SK-N-SH (cell line): ENCODE measurements around the gene GADD45B. TPM values are rescaled to one million over a fixed set of nuclear protein-coding genes. Genes with fewer than 3 reads are reported as not detected.

Experiments
- CTCF ChIA-PET: fragments of 300-600, 350-600 bp; formaldehyde crosslinking; extraction: SDS; loops from one replicate; lab custom pipeline; 2021; lab: Yijun Ruan, JAX
- POLR2A ChIA-PET: fragments of 350-600 bp; sonication (Branson Sonifier 250); formaldehyde crosslinking; extraction: SDS; loops from one replicate; lab custom pipeline; 2020; ENCODE audit warnings: antibody characterized with exemption, inconsistent platforms; lab: Yijun Ruan, JAX
- DNase-seq: peaks from one replicate; pipeline ENCODE4 v3.0.0; 2012
- H2AFZ ChIP-seq: fragments of 200-600 bp; sonication (generic); 2 replicates; pipeline ENCODE4 v1.8.1; 2016; ENCODE audit warnings: antibody characterized with exemption, mild to moderate bottlenecking, low read depth
- H3F3A ChIP-seq: fragments of 200-600 bp; sonication (generic); replicated peaks from 2 replicates; pipeline ENCODE3; 2016; ENCODE audit warnings: antibody characterized with exemption, mild to moderate bottlenecking; ENCODE audit not compliant: insufficient read depth
- H3K27ac ChIP-seq, 2 experiments: fragments of 200-500 bp in 1 of 2; fragments of 200-600 bp in 1 of 2; sonication (Bioruptor generic) in 1 of 2; sonication (generic), shearing (Covaris generic) in 1 of 2; 2 replicates each; pipeline versions ENCODE4 v1.5.1 to v1.6.1; 2014 to 2016; ENCODE audit warnings: low read depth in 2 of 2, inconsistent platforms in 1 of 2, low read length in 1 of 2, mild to moderate bottlenecking in 1 of 2, mixed read lengths in 1 of 2
- H3K27me3 ChIP-seq: fragments of 200-600 bp; sonication (generic), shearing (Covaris generic); 2 replicates; pipeline ENCODE4 v1.6.1; 2016; ENCODE audit warnings: mixed run types; ENCODE audit not compliant: insufficient read depth
- H3K36me3 ChIP-seq, 2 experiments: fragments of 200-500 bp in 1 of 2; fragments of 200-600 bp in 1 of 2; sonication (Bioruptor generic) in 1 of 2; sonication (generic) in 1 of 2; replicated peaks in 1 of 2; 2 replicates each; pipeline versions ENCODE3 to v1.5.1; 2014 to 2016; ENCODE audit warnings: low read length in 1 of 2, mild to moderate bottlenecking in 1 of 2; ENCODE audit not compliant: insufficient read depth in 2 of 2, control insufficient read depth in 1 of 2
- H3K4me1 ChIP-seq, 2 experiments: fragments of 200-500 bp in 1 of 2; fragments of 200-600 bp in 1 of 2; sonication (Bioruptor generic) in 1 of 2; sonication (generic), shearing (Covaris generic) in 1 of 2; 2 replicates each; pipeline versions ENCODE4 v1.5.1 to v1.6.1; 2014 to 2016; ENCODE audit warnings: low read depth in 1 of 2, low read length in 1 of 2, mixed run types in 1 of 2; ENCODE audit not compliant: insufficient read depth in 2 of 2, control insufficient read depth in 1 of 2
- H3K4me2 ChIP-seq: fragments of 200-600 bp; sonication (generic), shearing (Covaris generic); 2 replicates; pipeline ENCODE4 v1.6.1; 2017; ENCODE audit warnings: mixed run types
- H3K4me3 ChIP-seq, 2 experiments: fragments of 200-500 bp in 1 of 2; fragments of 200-600 bp in 1 of 2; sonication (Bioruptor generic) in 1 of 2; sonication (generic), shearing (Covaris generic) in 1 of 2; 2 replicates each; pipeline versions ENCODE4 v1.5.1 to v1.8.1; 2014 to 2016; ENCODE audit warnings: low read depth in 2 of 2, inconsistent platforms in 1 of 2, low read length in 1 of 2, mild to moderate bottlenecking in 1 of 2, mixed read lengths in 1 of 2, moderate library complexity in 1 of 2
- H3K79me2 ChIP-seq: fragments of 200-600 bp; sonication (generic); 2 replicates; pipeline ENCODE4 v1.8.1; 2017; ENCODE audit warnings: mild to moderate bottlenecking; ENCODE audit not compliant: insufficient read depth
- H3K9ac ChIP-seq: fragments of 200-600 bp; sonication (generic); 2 replicates; pipeline ENCODE4 v1.6.1; 2017; ENCODE audit warnings: mixed run types
- H3K9me2 ChIP-seq: fragments of 200-600 bp; sonication (generic); 2 replicates; pipeline ENCODE4 v1.6.1; 2017; ENCODE audit warnings: mixed run types
- H3K9me3 ChIP-seq: fragments of 200-600 bp; sonication (generic); 2 replicates; pipeline ENCODE4 v1.6.1; 2017; ENCODE audit warnings: mixed run types, mild to moderate bottlenecking, moderate library complexity
- H4K20me1 ChIP-seq: fragments of 200-600 bp; sonication (generic); 2 replicates; pipeline ENCODE4 v1.6.1; 2017; ENCODE audit warnings: mild to moderate bottlenecking, mixed run types; ENCODE audit not compliant: insufficient read depth
- CHD2 ChIP-seq: fragments of 150-350 bp; IDR thresholded peaks from 2 replicates; pipeline ENCODE4 v1.6.1; 2018; ENCODE audit warnings: low read length; ENCODE audit not compliant: partially characterized antibody
- ELF1 ChIP-seq: IDR thresholded peaks from 2 replicates; pipeline ENCODE4 v1.4.0; 2012
- FOSL2 ChIP-seq: IDR thresholded peaks from 2 replicates; pipeline ENCODE4 v1.4.0; 2012; ENCODE audit warnings: low read depth, mild to moderate bottlenecking, moderate library complexity, borderline replicate concordance
- FOXJ3 ChIP-seq: sonication (generic); formaldehyde crosslinking; IDR thresholded peaks from 2 replicates; pipeline ENCODE4 v1.5.1; 2020; ENCODE audit warnings: mild to moderate bottlenecking, missing genetic modification reagents
- FOXM1 ChIP-seq: IDR thresholded peaks from 2 replicates; pipeline ENCODE4 v1.4.0; 2012; ENCODE audit warnings: low read depth, mild to moderate bottlenecking
- GABPA ChIP-seq: IDR thresholded peaks from 2 replicates; pipeline ENCODE4 v1.4.0; 2012; ENCODE audit warnings: low read depth, mild to moderate bottlenecking
- IRF3 ChIP-seq: fragments of 150-350 bp; IDR thresholded peaks from 2 replicates; pipeline ENCODE4 v1.6.1; 2016; ENCODE audit warnings: mild to moderate bottlenecking, low read depth, low read length
- JUND ChIP-seq: IDR thresholded peaks from 2 replicates; pipeline ENCODE4 v1.4.0; 2012
- MEF2A ChIP-seq: IDR thresholded peaks from 2 replicates; pipeline ENCODE4 v1.4.0; 2012; ENCODE audit warnings: low read depth, borderline replicate concordance
- MXI1 ChIP-seq: IDR thresholded peaks from 2 replicates; pipeline ENCODE4 v1.6.1; 2012; ENCODE audit warnings: mild to moderate bottlenecking, low read depth, low read length, improper control_type of control experiment
- POLR2AphosphoS5 ChIP-seq: IDR thresholded peaks from 2 replicates; pipeline ENCODE4 v1.6.1; 2012; ENCODE audit warnings: low read depth, low read length
- RFX5 ChIP-seq: IDR thresholded peaks from 2 replicates; pipeline ENCODE4 v1.6.1; 2012; ENCODE audit warnings: mild to moderate bottlenecking, improper control_type of control experiment, low read length
- RXRA ChIP-seq: IDR thresholded peaks from 2 replicates; pipeline ENCODE4 v1.4.0; 2012; ENCODE audit warnings: low read depth, mild to moderate bottlenecking, borderline replicate concordance
- SIN3A ChIP-seq: IDR thresholded peaks from 2 replicates; pipeline ENCODE4 v1.6.1; 2012; ENCODE audit warnings: low read depth, mild to moderate bottlenecking, low read length, moderate library complexity, borderline replicate concordance
- SMC3 ChIP-seq: IDR thresholded peaks from 2 replicates; pipeline ENCODE4 v1.6.1; 2012; ENCODE audit warnings: low read depth, low read length, improper control_type of control experiment
- TAF1 ChIP-seq: IDR thresholded peaks from 2 replicates; pipeline ENCODE4 v1.6.1; 2012; ENCODE audit warnings: low read depth, mild to moderate bottlenecking, low read length, moderate library complexity, borderline replicate concordance
- TCF12 ChIP-seq: IDR thresholded peaks from 2 replicates; pipeline ENCODE4 v1.4.0; 2012
- TEAD4 ChIP-seq: IDR thresholded peaks from 2 replicates; pipeline ENCODE4 v1.4.0; 2012; ENCODE audit warnings: mild to moderate bottlenecking, borderline replicate concordance; ENCODE audit not compliant: insufficient read depth
- USF1 ChIP-seq: IDR thresholded peaks from 2 replicates; pipeline ENCODE4 v1.4.0; 2012; ENCODE audit warnings: low read depth, borderline replicate concordance
- USF2 ChIP-seq: fragments of 150-350 bp; IDR thresholded peaks from 2 replicates; pipeline ENCODE4 v1.6.1; 2017; ENCODE audit warnings: antibody characterized with exemption, low read length, low read depth, borderline replicate concordance
- YY1 ChIP-seq: IDR thresholded peaks from 2 replicates; pipeline ENCODE4 v1.4.0; 2012; ENCODE audit warnings: low read depth, mild to moderate bottlenecking
- ZBTB33 ChIP-seq: IDR thresholded peaks from 2 replicates; pipeline ENCODE4 v1.4.0; 2012; ENCODE audit warnings: low read depth, borderline replicate concordance
- WGBS: methylation state at CpG from one replicate; pipeline ENCODE4 v1.1.6; 2017; ENCODE audit warnings: low lambda C conversion rate; 5-methylcytosine and 5-hydroxymethylcytosine counted together
- polyA plus RNA-seq, 3 experiments: library from polyadenylated mRNA; depleted of rRNA; stranded (reverse); fragments of >200 nt; gene quantifications; 2 replicates each; pipeline ENCODE4 v1.2.3, GENCODE V29; 2012

The GADD45B gene
- polyA plus RNA-seq, 1 of the 3 experiments (the other 2 are of a cell fraction): 67.6 TPM

- TF ChIP-seq TEAD4: 0 out of 2 replicates have a peak, but pooled peaks have one; percentile 24
- peak; percentile 55 for TF ChIP-seq CHD2
- no peak; the same call in 1 of the 2 replicates for TF ChIP-seq RXRA
- peak; percentile 99 for TF ChIP-seq FOXM1
- TF ChIP-seq USF1: no peak
- no peak for TF ChIP-seq JUND
- no peak for TF ChIP-seq SMC3
- no peak for TF ChIP-seq FOSL2
- no peak for TF ChIP-seq YY1
- no peak for TF ChIP-seq TAF1
- no peak for TF ChIP-seq USF2
- TF ChIP-seq, all 33 proteins: peak for 12
These were observed 13.9 kb upstream of the GADD45B start (continued) for GRCh38 chr19:2461751-2462634.

- POLR2A ChIA-PET: interaction anchor here (1.0 kb wide), 1 partner anchor 35 kb away, joined by 4 read pairs; the partner anchor contains the start of gene TIMM13
- Histone ChIP-seq H3K4me3 (peak overlapping the region; percentile 54 to 75), H3K4me2 (peak overlapping the region; percentile 93), H3K9ac (peak overlapping the region; percentile 78), H3K36me3 (no peaks in the 10 kb centered on the region), H3K9me3 (no peaks in the 10 kb centered on the region), H3K4me1 (no peaks in the 10 kb centered on the region; a peak in 2 of 4 replicates), H3K27me3 (no peaks in the 10 kb centered on the region), H3K79me2 (peaks cover 2% of the 10 kb centered on the region), H3F3A (peaks cover 25% of the 10 kb centered on the region), H2AFZ (peak overlapping the region; percentile 94), H3K9me2 (no peaks in the 10 kb centered on the region), H3K27ac (peak overlapping the region in 1 of 2 experiments; percentile 60; a peak in 3 of 4 replicates), H4K20me1 (no peaks in the 10 kb centered on the region)
- CTCF ChIA-PET: interaction anchor here (0.5 to 21.1 kb wide), 7 partner anchors 10 to 175 kb away, joined by 3 to 309 read pairs (median 4); no protein-coding TSS in a partner anchor
- WGBS: 17% methylated on average over 33 of the region's 46 CpGs
- DNase-seq: peak; percentile 84
- TF ChIP-seq JUND: peak; percentile 95
- no peak for TF ChIP-seq MXI1
- peak; percentile 60 for TF ChIP-seq TCF12
- peak; percentile 69; the same call in 1 of the 2 replicates for TF ChIP-seq RFX5
- TF ChIP-seq CHD2: no peak
- TF ChIP-seq YY1: peak; percentile 80
- TF ChIP-seq FOXJ3 (CRISPR knock-in tag): no peak
- TF ChIP-seq USF2: no peak
- TF ChIP-seq FOXM1: peak; percentile 98
- TF ChIP-seq SIN3A: peak; percentile 96
- TF ChIP-seq TAF1: peak; percentile 81
- TF ChIP-seq POLR2AphosphoS5: peak; percentile 72; the same call in 1 of the 2 replicates
- no peak for TF ChIP-seq MEF2A
- TF ChIP-seq TEAD4: peak; percentile 100
- TF ChIP-seq ZBTB33: peak; percentile 57; the same call in 1 of the 2 replicates
- TF ChIP-seq ELF1: peak; percentile 55; the same call in 1 of the 2 replicates
- no peak for TF ChIP-seq SMC3
- peak; percentile 36; the same call in 1 of the 2 replicates for TF ChIP-seq GABPA
- no peak for TF ChIP-seq IRF3
These were observed 13.1 kb upstream of the GADD45B start for GRCh38 chr19:2462635-2463421.
